Gastrocnemius medialis (tissue), 4 donors: ENCODE data around the gene CTSH. TPM values are rescaled to one million over a fixed set of nuclear protein-coding genes. Genes with fewer than 3 reads are reported as not detected.

Experiments used
- ATAC-seq, 2 donors: fragments of 150-250 bp; one replicate each; pipeline ENCODE4 v1.9.1; 2016
- DNase-seq, 2 donors: peaks; one replicate each; pipeline ENCODE4 v3.0.0-alpha.2; 2019
- H3K27ac ChIP-seq, 4 donors: fragments of 200-600 bp; sonication (generic); 1 replicate in 1 of 4; 2 replicates in 3 of 4; pipeline ENCODE4 v1.5.1; 2016 to 2018; ENCODE audit warnings: mild to moderate bottlenecking in 2 of 4, moderate library complexity in 1 of 4
- H3K27me3 ChIP-seq, 3 donors: fragments of 200-600 bp; sonication (generic) in 2 of 3; 1 replicate in 1 of 3; 2 replicates in 2 of 3; pipeline versions ENCODE4 v1.5.1 to v1.6.0; 2016 to 2019; ENCODE audit warnings: mild to moderate bottlenecking in 1 of 3, moderate library complexity in 1 of 3
- H3K36me3 ChIP-seq, 2 donors: fragments of 200-600 bp; sonication (generic) in 1 of 2; one replicate each; pipeline ENCODE4 v1.5.1; 2017 to 2018
- H3K4me1 ChIP-seq, 2 donors: fragments of 200-600 bp; sonication (generic) in 1 of 2; one replicate each; pipeline ENCODE4 v1.5.1; 2016 to 2017; ENCODE audit warnings: mild to moderate bottlenecking in 2 of 2
- H3K4me3 ChIP-seq, 4 donors: fragments of 200-600 bp; sonication (generic) in 3 of 4; 1 replicate in 1 of 4; 2 replicates in 3 of 4; pipeline ENCODE4 v1.5.1; 2016 to 2019; ENCODE audit warnings: mild to moderate bottlenecking in 2 of 4
- H3K9me3 ChIP-seq, 3 donors: fragments of 200-600 bp; sonication (generic) in 2 of 3; 1 replicate in 1 of 3; 2 replicates in 2 of 3; pipeline ENCODE4 v1.5.1; 2016 to 2019
- POLR2A ChIP-seq, 2 donors: fragments of 450-650 bp; IDR thresholded peaks; one replicate each; pipeline ENCODE4 v1.6.1; 2017; ENCODE audit warnings: antibody characterized with exemption in 2 of 2, mild to moderate bottlenecking in 2 of 2, moderate library complexity in 2 of 2
- in situ Hi-C, 4 donors: fragments of 200-750 bp; cut with MboI; loops; one replicate each; pipeline versions ENCODE4 v1.15.0 to v1.8.0; 2017; ENCODE audit warnings: low sequenced_read_pairs in 4 of 4
- intact Hi-C: fragments of 100-400 bp; cut with DNase I; formaldehyde crosslinking; loops from one replicate; pipeline ENCODE4 v1.15.1; 2023; ENCODE audit warnings: low total_unique reads
- total RNA-seq, 4 donors: library from RNA; depleted of rRNA; stranded (reverse); fragments of >200 nt; gene quantifications; one replicate each; pipeline versions ENCODE4 v1.1.0 to v1.2.3, GENCODE V29; 2016
- TF ChIP-seq, protein P1 (sequence below), 5 experiments: fragments of 450-650 bp in 3 of 5; fragments of 200-600 bp in 2 of 5; sonication (generic) in 2 of 5; IDR thresholded peaks in 4 of 5; conservative IDR thresholded peaks in 1 of 5; 1 replicate in 4 of 5; 2 replicates in 1 of 5; pipeline ENCODE4 v1.5.1; 2016 to 2019; ENCODE audit warnings: antibody characterized with exemption in 5 of 5, mild to moderate bottlenecking in 3 of 5, moderate library complexity in 3 of 5

Gene CTSH
- total RNA-seq, 4 donors from 2014 or later: 27.4 to 42.1 (median 29.4) TPM

DNA sequence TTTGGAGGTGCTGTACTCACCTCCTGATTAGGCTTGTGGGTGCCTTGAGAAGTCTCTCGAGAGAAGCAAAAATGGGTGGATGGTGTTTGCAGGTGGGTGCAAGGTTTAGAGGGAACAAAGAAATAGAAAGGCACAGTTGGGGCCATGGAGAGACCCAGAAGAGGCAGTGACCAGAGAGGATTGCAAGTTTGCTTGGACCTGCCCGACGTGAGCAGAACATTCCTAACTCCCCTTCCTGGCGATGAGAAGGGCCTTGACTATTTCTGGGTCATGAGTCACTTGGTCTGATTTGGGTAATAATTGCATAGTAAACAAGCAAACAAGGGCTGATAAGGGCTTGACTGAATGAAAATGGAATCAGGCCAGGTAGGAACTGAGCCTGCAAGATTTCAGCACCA is 7.0 kb upstream of the CTSH start:
- peak; percentile 36 to 50 for ATAC-seq
- in situ Hi-C loops (no loop called here), intact Hi-C loops (no loop called here)
- H3K27me3 ChIP-seq: no peaks in the 10 kb centered on the region
- H3K4me1 ChIP-seq: peaks cover 0 to 4% of the 10 kb centered on the region in 2 donors
- no peaks in the 10 kb centered on the region for H3K9me3 ChIP-seq
- no peak overlapping the region for H3K4me3 ChIP-seq
- DNase-seq: no peak
- TF ChIP-seq POLR2A (IDR thresholded peaks at IDR 0.05): no peak
- TF ChIP-seq, protein P1, sequence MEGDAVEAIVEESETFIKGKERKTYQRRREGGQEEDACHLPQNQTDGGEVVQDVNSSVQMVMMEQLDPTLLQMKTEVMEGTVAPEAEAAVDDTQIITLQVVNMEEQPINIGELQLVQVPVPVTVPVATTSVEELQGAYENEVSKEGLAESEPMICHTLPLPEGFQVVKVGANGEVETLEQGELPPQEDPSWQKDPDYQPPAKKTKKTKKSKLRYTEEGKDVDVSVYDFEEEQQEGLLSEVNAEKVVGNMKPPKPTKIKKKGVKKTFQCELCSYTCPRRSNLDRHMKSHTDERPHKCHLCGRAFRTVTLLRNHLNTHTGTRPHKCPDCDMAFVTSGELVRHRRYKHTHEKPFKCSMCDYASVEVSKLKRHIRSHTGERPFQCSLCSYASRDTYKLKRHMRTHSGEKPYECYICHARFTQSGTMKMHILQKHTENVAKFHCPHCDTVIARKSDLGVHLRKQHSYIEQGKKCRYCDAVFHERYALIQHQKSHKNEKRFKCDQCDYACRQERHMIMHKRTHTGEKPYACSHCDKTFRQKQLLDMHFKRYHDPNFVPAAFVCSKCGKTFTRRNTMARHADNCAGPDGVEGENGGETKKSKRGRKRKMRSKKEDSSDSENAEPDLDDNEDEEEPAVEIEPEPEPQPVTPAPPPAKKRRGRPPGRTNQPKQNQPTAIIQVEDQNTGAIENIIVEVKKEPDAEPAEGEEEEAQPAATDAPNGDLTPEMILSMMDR (IDR thresholded peaks at IDR 0.05 in 4 of 5, conservative IDR thresholded peaks at IDR 0.05 in 1 of 5): no peak
- H3K27ac ChIP-seq: peak overlapping the region in 3 of 4 donors; percentile 28 to 46 (median 42)
- H3K36me3 ChIP-seq: no peaks in the 10 kb centered on the region

DNA sequence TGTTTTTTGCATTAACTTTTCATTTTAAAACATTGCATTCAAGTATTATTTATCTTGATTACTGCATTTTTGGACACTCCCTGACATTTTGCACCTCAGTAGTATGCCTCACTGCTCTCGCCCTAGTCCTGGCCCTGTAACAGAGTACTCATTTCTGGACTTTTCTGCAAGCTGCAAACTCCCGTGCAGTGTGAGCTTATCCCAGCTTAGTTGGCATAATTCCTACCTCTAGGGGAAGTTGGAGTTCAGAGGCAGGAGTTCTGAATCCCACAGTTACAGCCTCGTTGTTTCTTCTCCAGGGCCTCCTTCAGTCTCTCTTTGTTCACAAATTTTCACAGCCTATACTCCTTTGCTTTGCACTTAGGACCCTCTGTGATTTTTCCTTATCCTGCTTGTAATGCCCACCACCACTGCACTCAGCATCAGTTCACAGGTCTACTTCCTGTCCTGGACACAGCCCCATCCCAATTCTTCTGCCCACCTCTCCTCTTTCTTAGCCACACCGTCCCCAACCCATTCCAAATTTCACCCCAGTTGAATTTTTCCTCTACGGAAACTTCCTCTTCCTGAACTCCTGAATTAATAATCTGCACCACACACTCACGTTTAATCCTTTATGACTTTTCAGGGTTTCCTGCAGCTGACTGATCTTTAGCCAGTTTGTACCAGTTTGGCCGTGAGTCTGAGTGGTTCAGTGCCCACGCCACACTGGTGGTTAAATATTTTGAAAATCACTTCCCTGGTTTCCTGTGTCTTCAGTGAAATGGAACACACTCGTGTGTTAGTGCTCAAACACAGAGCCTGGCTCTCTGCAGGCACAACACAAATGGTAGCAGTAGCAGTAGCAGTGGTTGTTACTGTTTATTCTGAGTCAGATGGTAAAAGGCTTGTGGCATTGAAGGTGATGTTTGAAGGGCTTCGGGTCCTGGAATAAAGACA is 6.3 kb upstream of the CTSH start:
- H3K36me3 ChIP-seq: no peaks in the 10 kb centered on the region
- in situ Hi-C loops (no loop called here), intact Hi-C loops (no loop called here)
- H3K27ac ChIP-seq: peak overlapping the region in 3 of 4 donors; percentile 28 to 46 (median 42)
- ATAC-seq (no peak), DNase-seq (no peak)
- H3K27me3 ChIP-seq: no peaks in the 10 kb centered on the region
- H3K4me1 ChIP-seq: peaks cover 0 to 4% of the 10 kb centered on the region in 2 donors
- no peak for TF ChIP-seq POLR2A (IDR thresholded peaks at IDR 0.05)
- TF ChIP-seq, protein P1 (IDR thresholded peaks at IDR 0.05 in 4 of 5, conservative IDR thresholded peaks at IDR 0.05 in 1 of 5): no peak
- H3K4me3 ChIP-seq: no peak overlapping the region
- no peaks in the 10 kb centered on the region for H3K9me3 ChIP-seq

DNA sequence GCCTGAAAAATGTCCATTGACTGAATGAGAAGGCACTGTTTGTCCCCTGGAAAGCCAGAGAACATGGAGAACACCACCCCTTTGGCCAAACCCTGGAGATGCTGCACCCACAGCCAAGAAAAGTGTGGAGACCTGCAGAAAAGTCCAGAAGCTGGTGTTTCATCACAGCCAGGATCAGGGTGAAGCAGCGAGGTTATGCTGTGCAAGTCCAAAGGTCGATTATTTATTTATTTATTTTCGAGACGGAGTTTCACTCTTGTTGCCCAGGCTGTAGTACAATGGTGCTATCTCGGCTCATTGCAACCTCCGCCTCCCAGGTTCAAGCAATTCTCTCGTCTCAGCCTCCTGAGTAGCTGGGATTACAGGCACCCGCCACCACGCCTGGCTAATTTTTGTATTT is 5.5 kb upstream of the CTSH start:
- Histone ChIP-seq H3K4me1 (peaks cover 0 to 4% of the 10 kb centered on the region in 2 donors), H3K27me3 (no peaks in the 10 kb centered on the region), H3K9me3 (no peaks in the 10 kb centered on the region), H3K4me3 (no peak overlapping the region), H3K36me3 (no peaks in the 10 kb centered on the region), H3K27ac (no peak overlapping the region)
- ATAC-seq: peak; percentile 25 to 35
- in situ Hi-C loops: no loop called here
- TF ChIP-seq, protein P1 (IDR thresholded peaks at IDR 0.05 in 4 of 5, conservative IDR thresholded peaks at IDR 0.05 in 1 of 5): no peak
- no peak for TF ChIP-seq POLR2A (IDR thresholded peaks at IDR 0.05)
- no peak for DNase-seq
- intact Hi-C loops: no loop called here

DNA sequence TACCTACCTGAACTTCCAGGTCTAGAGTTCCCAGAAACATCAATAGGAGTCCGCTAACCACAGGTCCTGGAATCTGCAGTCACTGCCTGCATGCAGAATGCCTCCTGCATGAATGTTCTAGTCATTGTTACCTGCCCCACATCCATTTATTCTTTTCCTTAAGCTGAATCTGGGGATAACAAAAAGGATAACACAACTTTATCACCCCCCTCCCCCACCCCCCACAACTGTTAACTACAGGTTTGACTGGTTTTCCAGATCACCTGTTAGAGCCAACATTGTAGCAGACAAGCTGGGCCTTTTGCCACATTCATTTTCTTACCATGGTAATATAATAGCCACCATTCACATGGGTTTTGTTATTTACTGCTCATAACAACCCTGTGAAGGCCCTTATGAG is 4.6 kb upstream of the CTSH start:
- Histone ChIP-seq H3K9me3 (no peaks in the 10 kb centered on the region), H3K27ac (no peak overlapping the region), H3K4me1 (peaks cover 4% of the 10 kb centered on the region in 2 donors), H3K27me3 (no peaks in the 10 kb centered on the region), H3K36me3 (no peaks in the 10 kb centered on the region), H3K4me3 (no peak overlapping the region)
- no peak for DNase-seq
- in situ Hi-C loops (no loop called here), intact Hi-C loops (no loop called here)
- TF ChIP-seq, protein P1 (IDR thresholded peaks at IDR 0.05 in 4 of 5, conservative IDR thresholded peaks at IDR 0.05 in 1 of 5): no peak
- no peak for TF ChIP-seq POLR2A (IDR thresholded peaks at IDR 0.05)
- ATAC-seq: no peak
